GM21381 (cell line): ENCODE results near the gene ELMO1.
"Not testable (repeated sequence)": the region's sequence is repeated elsewhere in the genome, so short reads cannot be mapped to it uniquely, and the experiment has no call there.

Source experiments
- ATAC-seq: cut with Tn5 transposase; IDR thresholded peaks from one replicate; pipeline ENCODE4 v1.9.1; 2021; ENCODE audit warnings: mild to moderate bottlenecking, moderate library complexity; ENCODE audit not compliant: unreplicated experiment

ELMO1 gene

DNA sequence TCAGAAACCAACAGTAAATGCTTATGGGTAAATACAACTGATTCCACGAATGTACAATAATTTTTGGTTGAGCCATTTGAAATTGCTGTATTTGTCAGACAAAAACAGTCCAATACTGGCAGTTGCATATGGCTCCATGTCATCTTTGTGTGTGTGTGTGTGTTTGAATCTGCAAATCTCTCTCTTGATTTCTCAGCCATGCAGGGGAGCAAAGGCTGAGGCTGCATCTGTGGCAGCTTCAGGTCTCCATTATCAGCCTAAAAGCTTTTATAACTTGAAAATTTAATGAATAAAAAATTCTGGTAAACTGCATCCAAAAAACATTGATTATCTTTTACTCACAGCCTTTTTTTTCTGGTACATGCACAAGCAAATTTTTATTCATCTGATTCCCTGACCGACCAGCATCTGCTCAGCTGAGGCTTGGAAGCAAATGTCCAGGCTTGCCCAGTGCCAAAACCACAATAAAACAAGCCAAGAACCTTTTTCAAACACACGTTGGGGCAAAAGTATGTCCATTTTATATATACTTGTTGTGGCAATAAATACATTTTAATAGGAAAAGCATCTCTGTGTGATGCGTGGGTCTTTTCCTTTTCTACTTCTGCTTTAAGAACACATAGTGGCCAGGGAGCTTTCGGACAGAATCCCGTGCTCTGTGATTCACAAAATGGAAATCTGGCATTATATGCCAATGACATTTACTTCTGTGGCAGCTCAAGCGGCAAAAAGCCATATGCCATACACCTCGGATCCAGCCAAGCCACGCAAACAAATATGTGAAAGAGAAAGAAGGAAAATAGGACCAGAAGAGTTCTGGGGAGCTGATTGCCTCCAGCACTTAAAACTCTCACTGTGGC is 448.8 kb downstream of the ELMO1 start:
- no peak for ATAC-seq

DNA sequence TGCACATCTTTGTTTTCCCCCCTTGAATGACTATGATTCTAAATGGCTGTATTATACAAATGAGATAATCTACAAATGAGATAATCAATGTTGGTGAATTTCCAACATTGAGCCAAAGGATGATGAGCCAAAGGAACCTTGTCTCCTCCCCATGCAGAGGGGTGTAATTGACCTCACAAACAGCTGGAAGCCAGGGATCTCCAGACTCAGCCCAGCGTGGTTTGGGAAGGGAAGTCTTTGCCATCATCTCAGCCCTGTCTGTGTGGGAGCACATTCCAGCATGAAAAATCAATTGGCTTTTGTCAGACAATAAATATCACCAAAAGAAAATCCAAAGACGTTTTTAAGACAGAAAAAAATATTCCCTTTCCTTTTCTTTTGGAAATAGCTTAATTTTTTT is 452.9 kb downstream of the ELMO1 start:
- no peak for ATAC-seq

- no peak for ATAC-seq
Measured at GRCh38 chr7:36994456-36995112, 454.1 kb downstream of the ELMO1 start.

- no peak for ATAC-seq
Measured at GRCh38 chr7:36986948-36987724, 461.5 kb downstream of the ELMO1 start.

DNA sequence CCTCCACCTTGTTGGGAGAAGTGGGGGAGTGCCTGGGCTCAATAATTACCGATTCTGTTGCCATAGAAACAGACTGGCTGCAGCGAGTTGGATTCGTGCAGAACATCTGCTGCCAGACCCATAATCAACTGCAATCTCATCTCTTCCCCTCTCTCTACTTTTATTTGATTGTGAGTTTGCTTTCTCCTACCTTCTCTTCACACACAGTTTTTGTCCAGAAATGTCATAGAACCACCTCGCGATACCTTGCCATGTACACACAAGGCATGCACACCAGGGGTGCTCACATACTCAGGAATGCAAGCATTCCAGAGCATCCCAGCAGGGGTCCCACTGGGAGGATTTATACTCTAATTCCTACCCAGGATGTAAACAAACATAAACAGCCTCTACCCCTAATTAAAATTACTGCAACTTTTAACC is 462.1 kb downstream of the ELMO1 start:
- no peak for ATAC-seq

- no peak for ATAC-seq
Measured at GRCh38 chr7:36985866-36986400, 462.7 kb downstream of the ELMO1 start.

DNA sequence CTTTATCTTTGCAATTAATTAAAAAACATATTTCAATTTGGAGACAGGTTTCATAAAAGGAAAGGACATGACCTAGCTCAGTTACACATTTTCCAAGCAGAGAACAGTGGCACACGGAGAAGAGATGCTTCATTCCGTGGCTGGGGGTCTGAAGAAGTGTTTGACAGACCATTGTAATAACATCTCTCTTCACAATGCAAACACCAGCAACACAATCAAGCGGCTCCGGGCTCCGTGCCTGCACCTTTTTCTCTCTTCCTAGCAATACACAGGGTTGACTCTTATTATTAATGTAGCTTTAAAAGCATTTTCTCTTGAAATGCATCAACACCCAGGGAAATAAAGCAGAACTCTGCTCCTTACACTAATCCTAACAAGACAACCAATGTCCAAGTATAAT is 463.3 kb downstream of the ELMO1 start:
- no peak for ATAC-seq

GRCh38 chr7:36984710-36985312 is 463.9 kb downstream of the ELMO1 start:
- ATAC-seq = no peak

DNA sequence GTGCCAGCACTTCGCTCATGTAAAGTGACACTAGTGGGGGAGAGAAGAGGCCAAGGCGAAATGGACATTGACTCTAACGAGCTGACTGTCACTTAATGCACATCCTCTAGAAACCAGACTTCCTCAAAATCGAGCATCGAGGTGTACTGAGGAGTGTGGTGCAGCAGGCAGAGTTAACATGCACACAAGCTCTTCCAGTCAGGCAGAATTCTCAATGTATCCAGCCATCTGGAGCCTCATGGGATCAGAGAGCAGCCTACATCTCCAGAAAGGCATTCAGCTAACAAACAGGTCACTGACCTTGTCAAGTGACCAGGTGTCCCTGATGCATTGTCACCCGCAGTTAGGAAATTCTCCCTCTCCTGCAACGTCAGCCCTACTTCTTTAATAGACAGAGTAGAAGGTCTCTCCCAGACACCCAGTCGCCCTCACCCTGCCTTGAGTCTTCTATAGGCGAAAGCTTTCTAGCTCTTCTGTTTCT is 464.6 kb downstream of the ELMO1 start:
- no peak for ATAC-seq

GRCh38 chr7:36982766-36983165 is 465.9 kb downstream of the ELMO1 start:
- no peak for ATAC-seq

DNA sequence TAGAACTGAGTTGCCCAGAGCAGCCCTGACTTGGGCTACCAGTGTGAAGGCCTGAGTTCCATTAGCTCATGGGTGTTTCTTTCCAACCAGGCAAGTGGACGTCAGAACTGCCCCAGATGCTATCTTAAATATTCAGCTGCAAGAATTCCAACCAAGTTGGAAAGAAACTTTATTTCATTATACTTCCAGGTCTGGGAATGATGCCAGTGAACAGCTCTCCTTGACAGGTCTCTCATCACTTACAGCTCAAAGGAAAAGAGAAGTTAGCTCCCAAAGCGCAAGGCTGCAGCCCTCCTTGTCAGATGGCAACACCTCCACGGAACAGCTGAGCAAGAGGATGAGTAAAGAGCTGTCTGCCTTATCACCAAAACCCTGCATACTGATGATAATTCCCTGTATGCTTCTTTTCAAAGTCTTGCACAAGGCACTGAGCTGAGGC is 468.8 kb downstream of the ELMO1 start:
- no peak for ATAC-seq

- ATAC-seq = no peak
Measured at GRCh38 chr7:36978461-36978860, 470.2 kb downstream of the ELMO1 start.

GRCh38 chr7:36977878-36978277 is 470.8 kb downstream of the ELMO1 start:
- ATAC-seq = no peak

DNA sequence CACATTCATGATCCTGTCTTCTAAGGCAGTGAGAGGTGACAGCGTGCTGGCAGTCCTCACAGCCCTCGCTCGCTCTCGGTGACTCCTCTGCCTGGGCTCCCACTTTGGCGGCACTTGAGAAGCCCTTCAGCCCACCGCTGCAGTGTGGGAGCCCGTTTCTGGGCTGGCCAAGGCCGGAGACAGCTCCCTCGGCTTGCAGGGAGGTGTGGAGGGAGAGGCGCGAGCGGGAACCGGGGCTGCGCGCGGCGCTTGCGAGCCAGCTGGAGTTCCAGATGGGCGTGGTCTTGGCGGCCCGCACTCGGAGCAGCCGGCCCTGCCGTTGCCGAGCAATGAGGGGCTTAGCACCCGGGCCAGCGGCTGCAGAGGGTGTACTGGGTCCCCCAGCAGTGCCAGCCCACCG is 475.1 kb downstream of the ELMO1 start:
- not testable (repeated sequence) for ATAC-seq

GRCh38 chr7:36972140-36972518 is 476.5 kb downstream of the ELMO1 start:
- ATAC-seq = no peak

DNA sequence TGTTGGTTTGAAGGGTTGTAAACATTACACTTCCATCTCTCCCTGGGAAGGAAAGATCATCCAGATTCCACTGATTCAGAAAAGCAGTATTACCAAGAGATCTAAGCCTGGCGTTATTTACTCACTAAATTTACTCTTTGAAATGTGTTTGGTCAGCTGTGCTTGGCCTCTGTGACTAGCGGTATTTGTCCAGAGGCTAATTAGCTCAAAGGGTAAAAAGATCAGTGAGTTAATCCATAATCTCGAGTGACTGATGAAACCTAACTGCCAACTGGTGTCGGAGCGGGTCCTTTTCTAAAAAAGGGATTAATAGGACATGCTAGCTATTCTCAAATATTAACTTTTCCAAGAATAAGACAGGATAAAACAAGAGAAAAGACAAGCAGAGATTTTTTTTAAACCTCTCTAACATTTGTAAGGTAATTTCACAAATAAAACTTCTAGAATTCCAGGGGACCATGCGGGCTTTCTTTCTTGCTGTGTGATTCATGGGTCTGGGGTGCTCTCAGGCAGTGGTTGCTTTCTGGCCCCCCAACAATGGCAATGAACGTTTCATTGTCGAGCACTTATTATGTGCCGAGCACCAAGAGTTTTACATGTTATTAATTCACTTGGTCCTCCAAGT is 477.0 kb downstream of the ELMO1 start:
- no peak for ATAC-seq

GRCh38 chr7:36970551-36971514 is 477.8 kb downstream of the ELMO1 start:
- ATAC-seq = no peak

DNA sequence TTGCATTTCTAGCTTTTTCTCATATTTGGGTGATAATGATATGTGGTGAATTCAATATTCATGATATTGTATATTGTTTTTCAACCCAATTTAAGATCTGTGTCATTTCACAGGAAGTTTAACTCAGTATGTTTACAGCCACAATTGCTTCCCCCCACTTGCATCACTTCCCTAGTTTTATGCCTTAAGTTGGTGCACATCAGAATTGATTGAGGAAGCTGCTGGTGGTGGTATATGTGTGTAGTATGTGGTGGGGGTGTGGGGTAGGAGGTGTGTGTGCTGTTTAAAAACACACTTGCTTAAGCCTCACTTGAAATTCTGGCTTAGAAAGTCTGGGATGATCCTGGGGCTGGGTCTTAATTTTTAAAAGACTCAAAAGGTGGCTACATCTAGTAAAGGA is 479.3 kb downstream of the ELMO1 start:
- no peak for ATAC-seq

GRCh38 chr7:36967387-36967786 is 481.3 kb downstream of the ELMO1 start:
- no peak for ATAC-seq
